ENCODE data around the gene DCAF15. TPM values are rescaled to one million over a fixed set of nuclear protein-coding genes. Genes with fewer than 3 reads are reported as not detected.

DCAF15 gene
- total and polyA plus RNA-seq, 2 experiments from 2014 or later, result 39.5 to 81.3 TPM

DNA sequence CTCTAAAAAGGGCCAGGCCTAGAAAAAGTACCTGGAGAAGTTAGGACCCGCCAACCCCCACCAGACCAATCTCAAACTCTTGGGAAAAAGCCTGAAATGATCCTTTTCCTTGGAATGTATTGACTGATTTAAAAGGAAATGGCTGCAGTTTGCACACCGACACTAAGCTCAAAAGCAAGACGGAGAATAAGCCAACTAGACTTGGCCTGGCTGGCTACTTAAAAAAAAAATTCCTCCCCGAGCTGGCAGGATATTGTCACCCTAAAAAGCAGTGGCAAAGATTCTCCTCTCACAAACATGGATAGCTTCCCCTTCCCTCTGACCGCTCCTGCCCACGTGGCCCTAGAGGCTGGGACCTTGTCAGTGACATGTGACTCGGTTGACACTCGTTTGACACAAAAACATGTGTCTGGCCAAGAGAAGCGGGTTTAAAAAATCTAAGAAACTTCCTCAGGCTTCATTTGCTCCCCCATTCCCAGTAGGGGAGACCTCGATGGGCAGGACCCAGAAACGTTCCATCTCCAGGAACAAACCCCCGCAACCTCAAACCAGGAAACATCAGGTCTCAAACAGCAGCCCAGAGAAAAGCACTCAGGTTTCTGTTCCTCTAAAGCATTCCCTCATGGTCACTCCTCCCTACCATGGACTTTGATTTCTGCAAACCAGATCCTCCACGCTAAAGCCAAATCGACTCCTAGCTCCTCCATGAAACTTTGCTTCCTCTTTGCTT, 52.5 kb downstream of the DCAF15 start:
- peak overlapping the region; percentile 93 for H3K27ac Mint-ChIP-seq

More for the DNA sequence above, 52.5 kb downstream of the DCAF15 start:
- ATAC-seq (no peak), DNase-seq (ENCODE audit: low spot score) (no peak)
- Histone ChIP-seq H3K4me3 (peak overlapping the region; percentile 49), H3K36me3 (ENCODE audit: insufficient read depth) (no peaks in the 10 kb centered on the region), H3K79me2 (replicated peaks; ENCODE audit: insufficient read depth) (peaks cover 31% of the 10 kb centered on the region), H2AFZ (0 out of 2 replicates have a peak overlapping the region, but pooled peaks have one; percentile 5), H4K20me1 (replicated peaks; ENCODE audit: insufficient read depth) (no peaks in the 10 kb centered on the region), H3K27me3 (ENCODE audit: insufficient read depth) (no peaks in the 10 kb centered on the region), H3F3A (replicated peaks; ENCODE audit: low read depth) (peaks cover 6% of the 10 kb centered on the region; the same call in 1 of the 2 replicates), H3K4me2 (peak overlapping the region; percentile 39; the same call in 1 of the 2 replicates), H3K9me2 (ENCODE audit: insufficient read depth) (no peaks in the 10 kb centered on the region), H3K27ac (ENCODE audit: low read depth) (peak overlapping the region; percentile 43), H3K4me1 (ENCODE audit: insufficient read depth) (peaks cover 19% of the 10 kb centered on the region)
- Mint-ChIP-seq H3K9me3 (peaks cover 4% of the 10 kb centered on the region; the same call in 1 of the 3 replicates), H3K4me3 (peak overlapping the region; percentile 89), H3K4me1 (peaks cover 22% of the 10 kb centered on the region), H3K27me3 (ENCODE audit: insufficient read depth, low read depth, poor library complexity) (peaks cover 17% of the 10 kb centered on the region), H3K36me3 (ENCODE audit: low read depth) (peaks cover 11% of the 10 kb centered on the region)
- TF ChIP-seq EZH2 (IDR thresholded peaks at IDR 0.05; ENCODE audit: low read depth, unreplicated experiment) (no peak), REST (IDR thresholded peaks at IDR 0.05; ENCODE audit: unreplicated experiment) (no peak), CREB1 (CRISPR knock-in tag; IDR thresholded peaks at IDR 0.05; ENCODE audit: low read depth) (no peak), EZH2phosphoT487 (IDR thresholded peaks at IDR 0.05; ENCODE audit: unreplicated experiment) (no peak), STAT1 (IDR thresholded peaks at IDR 0.05; ENCODE audit: unreplicated experiment) (no peak), ZNF331 (CRISPR knock-in tag; IDR thresholded peaks at IDR 0.05; ENCODE audit: low read depth) (no peak), JUNB (IDR thresholded peaks at IDR 0.05; ENCODE audit: unreplicated experiment) (no peak), POLR2AphosphoS5 (IDR thresholded peaks at IDR 0.05; ENCODE audit: low read depth) (no peak), ZNF462 (CRISPR knock-in tag; IDR thresholded peaks at IDR 0.05) (no peak), NANOG (IDR thresholded peaks at IDR 0.05; ENCODE audit: borderline replicate concordance) (no peak), ZNF114 (CRISPR knock-in tag; IDR thresholded peaks at IDR 0.05) (no peak)
- TF ChIP-seq, protein P1, sequence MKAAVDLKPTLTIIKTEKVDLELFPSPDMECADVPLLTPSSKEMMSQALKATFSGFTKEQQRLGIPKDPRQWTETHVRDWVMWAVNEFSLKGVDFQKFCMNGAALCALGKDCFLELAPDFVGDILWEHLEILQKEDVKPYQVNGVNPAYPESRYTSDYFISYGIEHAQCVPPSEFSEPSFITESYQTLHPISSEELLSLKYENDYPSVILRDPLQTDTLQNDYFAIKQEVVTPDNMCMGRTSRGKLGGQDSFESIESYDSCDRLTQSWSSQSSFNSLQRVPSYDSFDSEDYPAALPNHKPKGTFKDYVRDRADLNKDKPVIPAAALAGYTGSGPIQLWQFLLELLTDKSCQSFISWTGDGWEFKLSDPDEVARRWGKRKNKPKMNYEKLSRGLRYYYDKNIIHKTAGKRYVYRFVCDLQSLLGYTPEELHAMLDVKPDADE (IDR thresholded peaks at IDR 0.05), result no peak
- TF ChIP-seq, protein P2, sequence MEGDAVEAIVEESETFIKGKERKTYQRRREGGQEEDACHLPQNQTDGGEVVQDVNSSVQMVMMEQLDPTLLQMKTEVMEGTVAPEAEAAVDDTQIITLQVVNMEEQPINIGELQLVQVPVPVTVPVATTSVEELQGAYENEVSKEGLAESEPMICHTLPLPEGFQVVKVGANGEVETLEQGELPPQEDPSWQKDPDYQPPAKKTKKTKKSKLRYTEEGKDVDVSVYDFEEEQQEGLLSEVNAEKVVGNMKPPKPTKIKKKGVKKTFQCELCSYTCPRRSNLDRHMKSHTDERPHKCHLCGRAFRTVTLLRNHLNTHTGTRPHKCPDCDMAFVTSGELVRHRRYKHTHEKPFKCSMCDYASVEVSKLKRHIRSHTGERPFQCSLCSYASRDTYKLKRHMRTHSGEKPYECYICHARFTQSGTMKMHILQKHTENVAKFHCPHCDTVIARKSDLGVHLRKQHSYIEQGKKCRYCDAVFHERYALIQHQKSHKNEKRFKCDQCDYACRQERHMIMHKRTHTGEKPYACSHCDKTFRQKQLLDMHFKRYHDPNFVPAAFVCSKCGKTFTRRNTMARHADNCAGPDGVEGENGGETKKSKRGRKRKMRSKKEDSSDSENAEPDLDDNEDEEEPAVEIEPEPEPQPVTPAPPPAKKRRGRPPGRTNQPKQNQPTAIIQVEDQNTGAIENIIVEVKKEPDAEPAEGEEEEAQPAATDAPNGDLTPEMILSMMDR (conservative IDR thresholded peaks at IDR 0.05; ENCODE audit: low read depth in 2 of 2), result no peak

All from GM23338 (cell line).